Measurements from ENCODE around the gene KCTD2.
"Not testable (repeated sequence)": the region's sequence is repeated elsewhere in the genome, so short reads cannot be mapped to it uniquely, and the experiment has no call there.

KCTD2 gene, protein sequence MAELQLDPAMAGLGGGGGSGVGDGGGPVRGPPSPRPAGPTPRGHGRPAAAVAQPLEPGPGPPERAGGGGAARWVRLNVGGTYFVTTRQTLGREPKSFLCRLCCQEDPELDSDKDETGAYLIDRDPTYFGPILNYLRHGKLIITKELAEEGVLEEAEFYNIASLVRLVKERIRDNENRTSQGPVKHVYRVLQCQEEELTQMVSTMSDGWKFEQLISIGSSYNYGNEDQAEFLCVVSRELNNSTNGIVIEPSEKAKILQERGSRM

GRCh38 chr17:75046407-75047289 is at the start of gene KCTD2, which contains the start of gene ATP5PD:
Gene KCTD2 (plus strand): TSS chr17:75047225. CDS start chr17:75047251, 26 bp downstream.
Gene ATP5PD (minus strand): TSS chr17:75046969. CDS start chr17:75042650, 4,319 bp downstream.
- peak; percentile 97 for DNase-seq (ENCODE audit: low spot score)

GRCh38 chr17:74998783-74999182 is 48.2 kb upstream of the KCTD2 start:
- no peak for DNase-seq (ENCODE audit: low spot score)

DNA sequence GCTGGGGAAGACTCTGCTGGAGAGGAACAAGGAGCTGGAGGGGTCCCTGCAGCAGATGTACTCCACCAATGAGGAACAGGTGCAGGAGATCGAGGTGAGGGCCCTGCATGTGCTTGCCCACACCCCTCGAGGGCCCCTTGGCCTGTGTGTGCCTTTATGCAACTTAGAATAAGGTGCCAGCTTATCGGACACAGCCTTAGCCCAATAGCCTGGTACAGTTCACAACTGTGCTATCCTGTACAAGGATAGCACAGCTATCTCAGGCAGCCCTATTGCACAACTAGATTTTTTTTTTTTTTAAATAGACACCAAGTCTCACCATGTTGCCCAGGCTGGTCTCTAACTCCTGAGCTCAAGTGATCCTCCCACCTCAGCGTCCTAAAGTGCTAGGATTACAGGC is 47.5 kb upstream of the KCTD2 start:
- DNase-seq (ENCODE audit: low spot score), result no peak

DNA sequence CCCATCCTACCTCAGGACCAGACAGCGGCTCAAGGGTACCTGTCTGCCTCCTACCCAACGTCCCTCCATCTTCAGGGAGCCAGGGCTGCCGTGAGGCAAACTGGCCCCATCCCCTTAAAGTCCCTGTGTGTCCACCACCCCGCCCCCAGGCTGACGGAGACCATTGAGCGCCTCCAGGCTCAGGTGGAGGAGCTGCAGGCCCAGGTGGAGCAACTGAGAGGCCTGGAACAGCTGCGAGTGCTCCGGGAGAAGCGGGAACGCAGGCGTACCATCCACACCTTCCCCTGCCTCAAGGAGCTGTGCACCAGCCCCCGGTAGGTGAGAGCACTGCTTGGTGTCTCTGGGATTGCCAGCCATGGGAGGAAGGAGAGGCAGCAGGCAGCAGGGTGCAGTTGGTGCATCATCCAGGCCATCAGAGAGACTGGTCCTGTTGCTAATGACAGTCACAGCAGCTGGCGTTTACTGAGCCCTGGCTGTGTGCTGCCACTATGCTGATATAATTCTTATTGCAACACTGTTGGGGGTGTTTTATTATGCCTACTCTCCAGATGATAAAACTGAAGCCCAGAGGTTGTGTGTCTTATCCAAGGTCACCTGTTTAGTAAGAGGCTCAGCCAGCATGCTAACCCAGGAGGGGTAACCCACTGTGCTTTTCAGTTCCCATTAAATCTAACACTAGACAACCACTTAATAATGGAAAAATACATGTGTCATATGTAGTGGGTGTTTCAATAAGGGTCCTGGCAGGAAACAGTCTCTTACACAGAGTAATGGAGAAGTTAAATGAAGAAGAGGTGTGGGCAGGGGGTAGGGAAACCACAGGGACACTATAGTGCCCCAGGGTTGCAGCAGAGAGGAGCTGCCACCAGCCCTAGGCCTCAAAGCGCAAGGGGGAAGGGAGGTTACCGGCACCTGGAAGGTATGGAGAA is 44.8 kb upstream of the KCTD2 start:
- DNase-seq (ENCODE audit: low spot score), result no peak

DNA sequence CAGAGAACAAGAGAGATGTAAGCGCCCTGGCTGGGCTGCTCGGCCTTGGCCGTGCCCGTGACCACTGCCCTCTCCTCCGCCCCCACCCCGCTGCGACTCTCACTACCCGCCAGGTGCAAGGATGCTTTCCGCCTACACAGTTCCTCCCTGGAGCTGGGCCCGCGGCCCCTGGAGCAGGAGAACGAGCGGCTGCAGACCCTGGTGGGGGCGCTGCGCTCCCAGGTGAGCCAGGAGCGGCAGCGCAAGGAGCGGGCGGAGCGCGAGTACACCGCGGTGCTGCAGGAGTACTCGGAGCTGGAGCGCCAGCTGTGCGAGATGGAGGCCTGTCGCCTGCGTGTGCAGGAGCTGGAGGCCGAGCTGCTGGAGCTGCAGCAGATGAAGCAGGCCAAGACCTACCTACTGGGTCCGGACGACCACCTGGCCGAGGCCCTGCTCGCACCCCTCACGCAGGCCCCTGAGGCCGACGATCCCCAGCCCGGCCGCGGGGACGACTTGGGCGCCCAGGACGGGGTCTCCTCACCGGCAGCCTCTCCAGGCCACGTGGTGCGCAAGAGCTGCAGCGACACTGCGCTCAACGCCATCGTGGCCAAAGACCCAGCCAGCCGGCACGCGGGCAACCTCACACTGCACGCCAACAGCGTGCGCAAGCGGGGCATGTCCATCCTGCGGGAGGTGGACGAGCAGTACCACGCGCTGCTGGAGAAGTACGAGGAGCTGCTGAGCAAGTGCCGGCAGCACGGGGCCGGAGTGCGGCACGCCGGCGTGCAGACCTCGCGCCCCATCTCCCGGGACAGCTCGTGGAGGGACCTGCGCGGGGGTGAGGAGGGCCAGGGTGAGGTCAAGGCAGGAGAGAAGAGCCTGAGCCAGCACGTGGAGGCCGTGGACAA is 43.7 kb upstream of the KCTD2 start:
- no peak for DNase-seq (ENCODE audit: low spot score)

DNA sequence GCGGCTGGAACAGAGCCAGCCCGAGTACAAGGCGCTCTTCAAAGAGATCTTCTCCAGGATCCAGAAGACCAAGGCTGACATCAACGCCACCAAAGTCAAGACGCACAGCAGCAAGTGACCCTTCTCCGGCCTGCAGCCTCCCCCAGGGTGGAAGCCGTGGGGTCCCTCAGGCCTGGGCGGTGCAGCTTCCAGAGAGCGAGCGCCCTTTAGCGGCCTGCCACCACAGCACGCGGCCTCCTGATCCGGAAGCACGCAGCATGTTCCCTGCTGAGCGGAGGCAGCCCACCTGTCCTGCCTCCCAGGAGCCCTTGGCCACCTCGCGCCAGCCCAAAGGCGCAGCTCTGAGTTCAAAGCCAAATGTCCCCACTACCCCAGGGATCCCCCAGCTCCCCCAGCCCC is 43.1 kb upstream of the KCTD2 start:
- no peak for DNase-seq (ENCODE audit: low spot score)

GRCh38 chr17:75004371-75004770 is 42.7 kb upstream of the KCTD2 start:
- DNase-seq (ENCODE audit: low spot score), result no peak

- no peak for DNase-seq (ENCODE audit: low spot score)
Measured at GRCh38 chr17:75005291-75005690, 41.7 kb upstream of the KCTD2 start.

- DNase-seq (ENCODE audit: low spot score), result not testable (repeated sequence)
Measured at GRCh38 chr17:75006084-75006483, 40.9 kb upstream of the KCTD2 start.

DNA sequence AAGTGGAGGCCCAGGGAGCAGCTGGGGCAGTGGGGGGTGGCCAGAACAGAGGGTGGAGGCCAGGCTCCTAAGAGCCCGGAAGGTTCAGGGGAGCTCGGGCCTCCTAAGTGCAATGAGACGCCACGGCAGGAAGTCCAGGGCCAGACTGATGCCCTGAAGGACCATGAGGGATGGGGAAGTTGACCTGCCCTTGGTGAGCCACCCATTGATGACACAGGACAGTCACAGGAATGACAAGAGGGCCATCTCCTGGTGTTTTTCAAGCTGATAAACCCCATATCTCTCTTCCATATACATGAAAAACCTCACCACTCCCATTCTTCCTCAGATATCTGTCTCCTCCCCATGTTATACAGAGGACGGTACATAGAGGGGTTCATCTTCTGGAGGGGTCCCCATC is 40.4 kb upstream of the KCTD2 start:
- no peak for DNase-seq (ENCODE audit: low spot score)

DNA sequence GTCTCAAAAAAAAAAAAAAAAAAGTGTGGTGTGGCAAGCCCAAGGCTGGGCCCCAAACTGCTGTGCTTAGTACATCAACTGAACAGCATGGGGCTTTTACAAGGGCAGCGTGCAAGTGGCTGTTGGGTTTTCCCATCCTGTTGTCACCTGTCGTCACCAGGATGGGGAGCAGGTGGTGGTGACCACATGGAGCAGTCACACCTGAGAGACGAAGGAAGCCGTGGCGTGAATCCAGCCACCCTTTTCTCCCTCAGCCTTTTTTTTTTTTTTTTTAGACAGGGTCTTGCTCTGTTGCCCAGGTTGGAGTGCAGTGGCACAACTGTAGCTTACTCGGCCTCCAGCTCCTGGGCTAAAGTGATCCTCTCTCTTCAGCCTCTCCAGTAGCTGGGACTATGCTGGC is 38.7 kb upstream of the KCTD2 start:
- no peak for DNase-seq (ENCODE audit: low spot score)

- no peak for DNase-seq (ENCODE audit: low spot score)
Measured at GRCh38 chr17:75009139-75009724, 37.8 kb upstream of the KCTD2 start.

DNA sequence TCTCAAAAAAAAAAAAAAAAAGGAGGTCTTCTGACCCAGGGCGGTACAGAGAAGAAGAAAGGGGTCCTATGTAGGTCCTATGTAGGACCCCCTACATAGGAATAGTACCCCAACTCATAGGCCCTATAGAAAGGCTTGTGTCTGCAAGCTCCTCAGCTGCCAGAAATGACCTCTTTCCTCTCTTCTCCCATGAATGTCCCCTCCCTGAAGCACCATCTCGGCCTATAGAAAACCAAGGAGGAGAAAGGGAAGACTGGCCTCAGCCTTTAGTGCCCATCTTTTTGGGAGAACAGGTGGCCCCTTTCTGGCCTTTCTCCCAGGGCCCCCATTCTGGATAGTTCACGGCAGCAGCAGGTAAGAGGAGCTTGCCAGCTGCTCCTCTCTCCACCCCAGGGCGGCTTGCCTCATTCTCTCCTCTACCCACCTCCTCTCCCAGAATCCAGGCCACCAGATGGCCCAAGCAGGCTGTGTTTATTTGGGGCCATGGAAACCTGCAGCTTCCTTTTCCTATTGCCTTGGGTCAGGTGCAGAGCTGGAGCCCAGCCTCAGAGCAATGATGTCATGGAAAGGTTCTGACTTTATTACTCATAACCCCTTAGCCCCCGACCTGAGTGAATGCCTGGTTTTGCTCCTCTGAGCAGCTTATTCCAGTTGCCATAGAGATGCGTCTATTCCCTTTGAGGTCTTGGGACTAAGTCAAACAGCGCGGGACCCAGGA is 36.2 kb upstream of the KCTD2 start:
- no peak for DNase-seq (ENCODE audit: low spot score)

DNA sequence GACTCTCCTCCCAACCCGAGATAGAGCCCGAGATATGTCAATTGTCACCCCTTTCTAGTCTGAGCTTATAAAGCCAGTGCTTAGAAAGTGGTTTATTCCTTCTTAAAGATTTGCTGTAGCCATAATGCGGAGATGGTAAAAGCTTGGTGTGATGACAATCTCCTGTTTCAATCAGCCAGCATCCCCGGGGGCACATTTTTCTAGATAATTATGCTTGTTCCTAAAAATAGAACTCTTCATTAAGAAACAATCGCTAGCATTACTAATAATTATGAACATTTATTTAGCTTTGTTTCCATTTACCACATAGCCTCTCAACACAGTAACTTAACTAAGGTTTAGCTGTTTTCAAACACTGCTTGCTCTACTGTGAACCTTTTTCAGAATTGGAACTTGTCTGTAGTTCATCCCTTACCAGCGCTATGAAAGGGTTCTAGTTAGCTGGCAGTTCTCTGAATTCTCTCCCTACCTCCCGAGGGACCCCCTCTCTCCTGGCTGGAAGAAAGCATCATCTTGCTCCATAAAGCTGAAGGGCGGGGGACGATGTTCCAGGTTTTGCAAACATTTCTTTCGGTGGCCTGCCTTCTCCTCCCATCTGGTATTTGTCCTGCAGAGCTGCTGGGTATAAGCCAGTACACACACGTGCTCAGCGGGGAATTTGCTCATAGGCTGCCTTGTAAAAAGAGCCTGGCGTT is 35.5 kb upstream of the KCTD2 start:
- DNase-seq (ENCODE audit: low spot score), result peak; percentile 71

DNA sequence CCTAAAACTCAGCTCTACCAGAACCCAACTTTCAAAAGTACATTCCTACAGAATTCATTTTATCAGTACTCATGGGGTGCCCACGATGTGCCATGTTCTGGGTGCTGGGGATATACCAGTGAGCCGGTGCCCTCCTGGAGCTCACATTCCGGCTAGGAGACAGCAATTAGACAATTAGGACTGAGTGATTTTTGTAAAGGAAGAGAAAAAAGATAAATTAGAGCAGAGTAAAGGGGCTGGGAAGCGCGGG is 35.0 kb upstream of the KCTD2 start:
- no peak for DNase-seq (ENCODE audit: low spot score)

GRCh38 chr17:75012346-75013091 is 34.5 kb upstream of the KCTD2 start, which contains the start of gene MRPL58:
Gene MRPL58 (plus strand): TSS chr17:75012670. CDS start chr17:75012687, 17 bp downstream.
- peak; percentile 87 for DNase-seq (ENCODE audit: low spot score)

GRCh38 chr17:75013092-75013559 is 33.9 kb upstream of the KCTD2 start:
- no peak for DNase-seq (ENCODE audit: low spot score)

GRCh38 chr17:75019146-75019545 is 27.9 kb upstream of the KCTD2 start:
- no peak for DNase-seq (ENCODE audit: low spot score)

DNA sequence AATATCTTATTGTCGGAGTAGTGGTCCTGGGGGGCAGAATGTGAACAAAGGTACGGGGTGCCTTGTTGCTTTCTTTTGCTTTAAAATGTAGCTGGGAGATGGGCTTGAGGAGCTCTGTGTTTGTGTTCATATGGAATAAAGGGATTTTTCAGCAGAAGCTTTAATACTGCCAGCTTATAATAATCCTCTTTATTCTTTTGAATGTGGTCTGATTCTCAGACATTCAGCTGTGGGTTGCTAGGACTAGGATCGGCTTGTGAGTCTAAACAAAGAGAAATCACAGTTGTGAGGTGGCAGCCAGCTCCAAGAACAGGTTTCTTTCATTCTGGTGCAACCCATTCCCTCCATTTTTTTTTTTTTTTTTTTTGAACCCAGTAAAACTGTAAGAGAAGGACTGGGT is 27.3 kb upstream of the KCTD2 start:
- DNase-seq (ENCODE audit: low spot score), result peak; percentile 36
